Inferior parietal cortex (tissue), 1 donor: ENCODE measurements around the gene GNA15.
"Not testable (repeated sequence)": the region's sequence is repeated elsewhere in the genome, so short reads cannot be mapped to it uniquely, and the experiment has no call there.

Source experiments
- DNase-seq: peaks from one replicate; pipeline ENCODE4 v3.0.0-alpha.2; 2016; ENCODE audit errors: extremely low spot score

The GNA15 gene

GRCh38 chr19:3149526-3150505 lies 14.0 kb downstream of the GNA15 start:
- DNase-seq: no peak

GRCh38 chr19:3150739-3151329 lies 15.0 kb downstream of the GNA15 start:
- DNase-seq: no peak

GRCh38 chr19:3151563-3152418 lies 16.0 kb downstream of the GNA15 start:
- DNase-seq: no peak

- no peak for DNase-seq
Measured at GRCh38 chr19:3152419-3152780, 16.6 kb downstream of the GNA15 start.

- DNase-seq: no peak
Measured at GRCh38 chr19:3153286-3154230, 17.7 kb downstream of the GNA15 start.

- not testable (repeated sequence) for DNase-seq
Measured at GRCh38 chr19:3154447-3154846, 18.6 kb downstream of the GNA15 start.

- peak; percentile 18 for DNase-seq
Measured at GRCh38 chr19:3154957-3155736, 19.3 kb downstream of the GNA15 start.

GRCh38 chr19:3157096-3157845 lies 21.4 kb downstream of the GNA15 start:
- DNase-seq: no peak

- DNase-seq: no peak
Measured at GRCh38 chr19:3159565-3159964, 23.7 kb downstream of the GNA15 start.

GRCh38 chr19:3160219-3160618 lies 24.4 kb downstream of the GNA15 start:
- no peak for DNase-seq

GRCh38 chr19:3161453-3161852 lies 25.6 kb downstream of the GNA15 start:
- DNase-seq: no peak

GRCh38 chr19:3162418-3163229 lies 26.8 kb downstream of the GNA15 start:
- no peak for DNase-seq

GRCh38 chr19:3163230-3163886 lies 27.5 kb downstream of the GNA15 start:
- peak; percentile 77 for DNase-seq

- DNase-seq: no peak
Measured at GRCh38 chr19:3163943-3164342, 28.1 kb downstream of the GNA15 start.

- no peak for DNase-seq
Measured at GRCh38 chr19:3167533-3168272, 31.9 kb downstream of the GNA15 start.

GRCh38 chr19:3171894-3172672 lies 36.2 kb downstream of the GNA15 start:
- DNase-seq: no peak

GRCh38 chr19:3172673-3173000 lies 36.8 kb downstream of the GNA15 start:
- not testable (repeated sequence) for DNase-seq
